HG03469 (cell line): ENCODE measurements around the gene FMO5.

Experiments
- ATAC-seq: cut with Tn5 transposase; IDR thresholded peaks from one replicate; pipeline ENCODE4 v1.9.1; 2021; ENCODE audit warnings: mild to moderate bottlenecking, moderate library complexity, moderate number of reproducible peaks; ENCODE audit not compliant: unreplicated experiment

Gene FMO5, protein sequence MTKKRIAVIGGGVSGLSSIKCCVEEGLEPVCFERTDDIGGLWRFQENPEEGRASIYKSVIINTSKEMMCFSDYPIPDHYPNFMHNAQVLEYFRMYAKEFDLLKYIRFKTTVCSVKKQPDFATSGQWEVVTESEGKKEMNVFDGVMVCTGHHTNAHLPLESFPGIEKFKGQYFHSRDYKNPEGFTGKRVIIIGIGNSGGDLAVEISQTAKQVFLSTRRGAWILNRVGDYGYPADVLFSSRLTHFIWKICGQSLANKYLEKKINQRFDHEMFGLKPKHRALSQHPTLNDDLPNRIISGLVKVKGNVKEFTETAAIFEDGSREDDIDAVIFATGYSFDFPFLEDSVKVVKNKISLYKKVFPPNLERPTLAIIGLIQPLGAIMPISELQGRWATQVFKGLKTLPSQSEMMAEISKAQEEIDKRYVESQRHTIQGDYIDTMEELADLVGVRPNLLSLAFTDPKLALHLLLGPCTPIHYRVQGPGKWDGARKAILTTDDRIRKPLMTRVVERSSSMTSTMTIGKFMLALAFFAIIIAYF

DNA sequence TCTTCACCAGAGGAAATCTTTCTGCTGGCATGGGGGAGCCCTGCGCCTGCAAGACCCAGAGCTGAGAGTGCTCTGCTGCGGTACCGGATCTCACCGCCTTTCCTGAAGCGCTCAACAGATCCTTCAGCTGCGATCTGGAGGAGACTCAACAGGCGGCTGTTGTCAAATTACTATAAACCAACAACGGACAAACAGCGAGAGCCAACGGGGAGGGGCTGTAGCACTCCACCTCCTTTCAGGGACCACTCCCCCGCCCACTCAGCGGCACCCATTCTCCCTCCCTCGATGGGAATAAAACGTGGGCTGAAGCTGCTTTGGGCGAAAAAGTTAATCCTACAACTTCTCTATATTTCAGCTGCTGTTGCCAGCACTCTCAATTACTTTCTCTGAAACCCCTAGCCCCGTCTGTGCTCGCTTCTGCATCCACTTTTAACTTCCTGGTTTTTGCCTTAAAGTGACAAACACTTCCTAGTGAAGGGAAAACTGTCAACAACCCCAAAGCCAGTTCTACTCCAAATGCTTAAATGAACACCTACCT is at the start of gene FMO5:
Gene FMO5 (minus strand): TSS at position 147 of the 538 bp plus-strand sequence. CDS start 310 bp downstream, outside the sequence.
- ATAC-seq, result no peak

DNA sequence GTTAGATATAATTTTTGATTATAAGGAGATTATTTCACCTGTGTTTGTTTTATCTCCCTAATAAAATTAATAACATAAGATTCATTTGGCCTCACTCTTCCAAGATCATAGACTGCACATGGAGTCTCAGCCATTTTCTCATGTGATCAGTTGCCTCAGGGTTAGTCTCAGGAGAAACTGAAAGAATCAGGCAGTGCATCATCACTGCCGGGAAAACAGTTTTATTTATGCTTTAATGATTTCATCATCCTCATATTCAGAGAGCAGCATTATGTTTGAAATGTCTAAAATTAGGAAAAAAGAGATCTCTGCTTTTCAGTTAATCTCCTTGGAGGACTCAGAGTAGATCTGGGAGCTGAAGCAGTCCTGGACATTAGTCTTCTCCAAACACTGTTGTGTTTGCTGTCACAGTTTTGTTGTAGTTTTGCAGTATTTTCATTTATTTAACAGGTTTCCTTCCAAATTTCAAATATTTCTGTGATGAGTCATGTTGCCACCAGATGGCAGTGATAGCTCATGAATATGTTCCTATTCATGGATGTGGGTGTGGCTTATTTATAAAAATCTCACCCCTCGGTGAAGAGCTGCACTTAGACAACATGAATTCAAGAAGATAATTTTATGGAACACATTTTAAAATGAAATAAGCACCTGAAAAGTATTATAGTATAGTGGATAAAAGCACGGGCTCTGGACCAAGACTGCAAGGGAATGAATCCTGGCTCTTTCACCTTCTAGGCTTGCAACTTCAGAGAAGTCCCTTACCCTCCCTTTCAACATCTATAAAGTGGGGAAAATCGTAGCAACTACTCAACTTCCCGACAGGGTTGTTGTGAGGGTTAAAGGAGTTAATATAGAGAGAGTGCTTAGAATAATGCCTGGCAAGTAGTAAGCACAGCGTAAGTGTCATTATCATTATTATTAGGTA is 48.5 kb upstream of the FMO5 start:
- no peak for ATAC-seq

DNA sequence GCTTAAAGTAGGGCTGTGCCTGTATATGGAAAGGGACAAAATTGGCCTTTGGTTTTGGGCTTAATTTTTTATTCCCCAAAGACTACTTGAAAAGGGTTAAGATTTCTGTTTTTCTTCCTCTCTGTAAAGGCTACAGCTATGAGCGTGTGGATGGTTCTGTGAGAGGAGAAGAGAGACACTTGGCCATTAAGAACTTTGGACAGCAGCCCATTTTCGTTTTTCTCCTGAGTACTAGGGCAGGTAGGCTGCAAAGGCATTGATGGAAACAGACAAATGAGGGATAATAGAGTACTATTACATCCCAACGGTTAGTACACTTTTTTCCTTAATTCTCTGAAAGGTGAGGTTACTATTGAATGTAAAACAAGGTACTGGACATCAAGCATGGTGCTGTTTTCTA is 46.9 kb upstream of the FMO5 start:
- no peak for ATAC-seq

DNA sequence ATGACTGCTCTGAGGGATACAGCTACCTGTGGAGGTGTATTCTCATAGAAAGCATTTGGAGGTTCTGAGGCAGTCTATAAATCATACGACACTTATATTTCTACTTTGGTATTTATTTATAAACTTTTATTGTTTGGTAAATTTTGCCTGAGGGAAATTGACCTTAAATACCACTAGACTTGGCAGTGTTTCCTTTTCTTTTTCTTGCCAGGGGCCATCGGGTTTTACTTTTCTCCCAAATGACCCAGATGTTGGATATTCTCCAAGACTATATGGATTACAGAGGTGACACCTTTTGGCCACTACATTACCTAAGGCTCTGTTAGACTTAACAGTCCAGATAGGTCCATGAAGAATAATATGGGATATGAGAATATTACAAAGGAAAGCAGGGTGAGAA is 45.6 kb upstream of the FMO5 start:
- ATAC-seq, result no peak

DNA sequence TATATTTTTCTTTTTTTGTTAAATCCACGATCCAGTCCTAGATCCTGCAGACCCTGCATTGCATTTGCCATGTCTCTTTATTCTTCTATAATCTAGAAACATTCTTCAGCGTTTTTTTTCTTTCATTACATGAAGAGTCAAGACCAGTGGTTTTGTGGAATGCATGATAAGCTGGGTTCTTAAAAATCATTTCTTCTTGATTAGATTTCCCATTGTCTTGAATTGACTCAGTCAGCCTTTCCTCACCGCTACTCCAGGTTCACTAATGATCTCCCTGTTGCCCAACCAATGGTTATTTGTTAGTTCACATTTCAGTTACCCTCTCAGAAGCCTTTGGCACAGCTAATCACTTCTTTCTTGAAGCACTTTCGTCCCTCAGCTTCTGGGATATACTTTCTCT is 42.6 kb upstream of the FMO5 start:
- ATAC-seq, result no peak

DNA sequence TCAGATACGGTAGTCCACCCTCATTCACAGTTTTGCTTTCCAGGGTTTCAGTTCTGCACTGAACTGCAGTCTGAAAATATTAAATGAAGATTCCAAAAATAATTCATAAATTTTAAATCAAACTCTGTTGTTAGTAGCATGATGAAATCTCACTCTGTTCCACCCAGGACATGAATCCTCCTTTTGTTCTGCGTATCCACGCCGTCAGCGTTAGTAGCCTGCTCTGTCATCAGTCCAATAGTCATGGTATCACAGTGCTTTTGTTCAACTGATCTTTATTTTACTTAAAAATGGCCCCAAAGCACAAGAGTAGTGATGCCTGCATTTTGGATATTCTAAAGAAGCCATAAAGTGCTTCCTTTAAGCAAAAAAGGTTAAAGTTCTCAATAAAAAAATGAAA is 41.2 kb upstream of the FMO5 start:
- no peak for ATAC-seq

DNA sequence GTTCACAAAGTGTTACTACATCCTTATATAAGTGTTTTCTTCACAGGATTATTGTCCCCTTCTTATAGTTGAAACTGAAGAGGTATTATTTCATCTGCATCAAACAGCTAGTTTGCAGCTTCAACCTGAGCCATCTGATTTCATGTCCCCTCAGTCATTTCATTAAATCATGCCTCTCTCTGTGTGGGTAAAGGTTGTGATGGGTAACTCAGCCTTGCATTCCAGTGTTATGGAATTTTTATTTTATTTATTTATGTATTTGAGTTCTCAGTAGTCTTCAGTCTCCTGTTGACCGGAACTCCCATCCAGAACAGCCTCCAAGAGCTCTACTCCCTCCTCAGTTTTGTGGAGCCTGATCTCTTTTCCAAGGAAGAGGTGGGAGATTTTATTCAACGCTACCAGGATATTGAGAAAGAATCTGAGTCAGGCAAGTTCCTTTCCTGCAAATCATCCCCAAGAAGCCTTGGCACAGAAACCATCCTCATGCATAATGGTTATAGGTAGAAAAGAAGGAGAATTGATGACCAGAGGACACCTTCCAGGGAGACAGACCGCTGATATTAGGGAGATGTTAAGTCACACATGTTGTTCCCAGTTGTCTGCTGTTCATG is 39.1 kb upstream of the FMO5 start:
- no peak for ATAC-seq

DNA sequence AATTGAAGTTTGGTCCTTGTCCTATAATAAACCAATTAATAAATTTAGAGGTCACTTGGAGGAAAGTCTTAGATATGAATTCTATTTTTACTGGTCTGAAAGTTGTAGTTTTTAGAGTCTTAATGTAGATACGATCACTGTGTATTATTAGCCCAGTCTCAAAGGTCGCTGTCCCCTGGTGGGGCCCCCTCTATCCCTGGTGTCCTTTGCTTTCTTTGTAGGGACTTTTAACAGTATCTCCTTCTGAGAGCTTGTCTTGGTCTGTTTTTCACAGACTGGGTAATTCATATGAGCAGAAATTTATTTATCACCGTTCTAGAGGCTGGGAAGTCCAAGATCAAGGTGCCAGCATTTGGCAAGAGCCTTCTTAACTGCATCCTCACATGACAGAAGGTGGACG is 35.8 kb upstream of the FMO5 start:
- ATAC-seq, result no peak

DNA sequence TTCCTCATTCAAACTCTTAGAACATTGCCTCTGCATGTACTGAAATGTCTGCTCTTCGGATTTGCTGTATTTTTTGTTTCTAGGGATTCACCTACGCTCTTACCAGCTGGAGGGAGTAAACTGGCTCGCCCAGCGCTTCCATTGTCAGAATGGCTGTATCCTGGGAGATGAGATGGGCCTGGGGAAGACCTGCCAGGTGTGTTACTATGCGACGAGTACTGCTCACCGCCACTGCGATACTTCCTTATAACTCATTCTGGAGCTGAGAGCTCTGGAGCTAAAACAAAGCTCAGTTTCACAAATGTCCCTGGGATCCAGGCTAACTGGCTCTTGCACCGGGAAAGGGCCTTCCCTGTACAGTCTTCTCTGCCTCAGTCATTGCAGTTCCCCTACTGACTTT is 27.4 kb upstream of the FMO5 start:
- no peak for ATAC-seq

DNA sequence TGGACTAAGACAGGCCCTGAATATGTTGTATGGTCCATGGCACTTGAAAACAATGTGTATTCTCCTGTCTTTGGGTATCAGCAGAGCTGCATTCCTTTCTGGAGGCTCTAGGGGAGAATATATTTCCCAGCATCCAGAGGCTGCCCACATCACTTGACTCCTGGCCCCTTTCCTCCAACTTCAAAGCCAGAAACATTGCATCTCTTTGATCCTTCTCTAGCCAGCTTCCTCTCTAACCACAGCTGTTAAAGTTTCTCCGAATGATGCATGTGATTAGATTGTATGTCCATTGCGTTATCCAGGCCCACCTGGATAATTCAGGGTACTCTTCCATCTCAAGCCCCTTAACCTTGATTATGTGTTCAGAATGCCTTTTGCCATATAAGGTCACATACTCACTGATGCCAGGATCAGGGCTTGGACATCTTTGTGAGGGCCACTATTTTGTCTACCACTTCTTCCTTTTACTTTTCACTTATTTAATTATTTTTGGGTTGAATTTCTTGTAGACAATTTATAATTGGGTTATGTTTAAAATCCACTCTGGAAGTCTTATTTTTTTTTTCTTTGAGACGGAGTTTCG is 22.6 kb upstream of the FMO5 start:
- ATAC-seq, result no peak

DNA sequence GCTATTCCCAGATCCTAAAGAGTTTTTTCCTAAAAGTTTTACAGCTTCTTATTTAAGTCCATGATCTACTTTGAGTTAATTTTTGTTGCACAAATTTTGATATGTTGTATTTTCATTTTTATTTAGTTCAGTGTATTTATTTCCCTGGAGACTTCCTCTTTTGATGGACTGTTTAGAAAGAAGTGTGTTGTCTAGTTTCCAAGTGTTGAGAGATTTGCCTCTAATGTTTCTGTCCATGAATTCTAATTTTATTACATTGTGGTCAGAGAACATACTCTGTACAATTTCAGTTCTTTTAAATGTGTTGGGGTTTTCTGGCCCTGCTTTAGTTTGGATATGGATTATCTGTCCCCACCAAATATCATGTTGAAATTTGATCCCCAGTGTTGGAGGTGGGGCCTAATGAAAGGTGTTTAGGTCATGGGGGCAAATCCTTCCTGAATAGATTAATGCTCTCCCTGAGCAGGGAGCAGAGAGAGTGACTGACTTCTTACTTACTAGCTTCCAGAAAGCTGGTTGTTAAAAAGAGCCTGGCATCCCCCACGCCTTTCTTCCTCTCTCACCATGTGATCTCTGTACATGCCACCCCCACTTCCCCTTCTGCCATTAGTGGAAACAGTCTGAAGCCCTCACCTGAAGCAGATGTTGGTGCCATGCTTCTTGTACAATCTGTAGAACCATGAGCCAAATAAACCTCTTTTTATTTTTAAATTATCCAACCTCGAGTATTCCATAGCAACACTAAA is 21.9 kb upstream of the FMO5 start:
- ATAC-seq, result no peak

DNA sequence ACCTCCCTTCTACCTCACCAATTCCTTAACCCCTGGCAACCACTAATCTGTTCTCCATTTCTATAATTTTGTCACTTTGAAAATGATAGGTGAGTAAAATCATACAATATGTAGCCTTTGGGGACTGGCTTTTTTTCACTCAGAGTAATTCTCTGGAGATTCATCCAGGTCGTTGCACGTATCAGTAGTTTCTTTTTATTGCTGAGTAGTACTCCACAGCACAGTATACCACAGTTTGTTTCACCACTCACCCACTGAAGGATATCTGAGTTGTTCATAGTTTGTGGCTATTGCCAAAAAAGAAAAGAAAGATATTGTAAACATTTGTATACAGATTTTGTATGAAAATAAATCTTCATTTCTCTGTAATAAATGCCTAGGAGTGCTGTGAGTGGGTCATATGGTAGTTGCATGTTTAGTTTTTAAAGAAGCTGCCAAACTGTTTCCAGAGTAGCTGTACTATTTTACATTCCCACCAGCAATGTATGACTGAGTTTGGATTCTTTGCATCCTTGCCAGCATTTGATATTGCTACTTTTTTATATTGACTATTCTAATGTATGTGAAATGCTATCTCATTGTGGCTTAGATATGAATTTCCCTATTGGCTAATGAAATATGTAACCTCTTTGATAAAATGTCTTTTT is 21.0 kb upstream of the FMO5 start:
- no peak for ATAC-seq

DNA sequence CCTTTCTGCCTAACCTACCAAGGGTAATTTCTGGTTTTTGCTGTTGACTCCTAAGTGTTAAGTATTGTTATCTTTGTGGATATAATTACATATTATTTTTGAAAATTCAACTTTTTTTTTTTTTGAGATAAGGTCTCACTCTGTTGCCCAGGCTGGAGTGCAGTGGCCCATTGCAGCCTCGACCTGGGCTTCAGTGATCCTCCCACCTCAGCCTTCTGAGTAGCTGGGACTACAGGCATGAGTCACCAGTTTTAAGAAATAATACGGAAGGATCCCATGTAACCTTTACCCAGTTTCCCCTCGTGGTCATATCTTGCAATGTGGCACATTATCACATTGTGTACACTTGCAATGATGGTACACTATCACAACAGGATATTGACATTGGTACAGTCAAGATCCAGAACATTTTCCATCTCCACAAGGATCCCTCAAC is 20.5 kb upstream of the FMO5 start:
- no peak for ATAC-seq

DNA sequence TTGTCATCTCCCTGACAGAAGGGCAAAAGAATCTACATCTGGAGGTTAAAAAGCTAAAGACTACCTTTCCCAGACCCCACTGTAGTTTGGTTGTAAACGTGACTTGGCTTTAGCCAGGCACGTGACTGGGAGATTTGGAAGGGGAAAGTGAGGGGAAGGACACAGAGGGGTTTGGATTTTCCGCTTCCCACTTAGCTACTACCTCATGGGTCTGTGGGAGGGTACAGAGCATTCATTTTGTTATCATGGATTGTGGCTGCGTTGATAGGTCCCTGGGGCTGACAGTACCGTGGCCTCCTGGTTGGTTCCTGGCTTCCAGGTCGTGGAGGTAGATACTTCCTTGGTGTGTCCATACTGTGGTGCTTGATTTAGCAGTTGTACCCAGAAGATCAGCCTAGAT is 20.0 kb upstream of the FMO5 start:
- no peak for ATAC-seq

DNA sequence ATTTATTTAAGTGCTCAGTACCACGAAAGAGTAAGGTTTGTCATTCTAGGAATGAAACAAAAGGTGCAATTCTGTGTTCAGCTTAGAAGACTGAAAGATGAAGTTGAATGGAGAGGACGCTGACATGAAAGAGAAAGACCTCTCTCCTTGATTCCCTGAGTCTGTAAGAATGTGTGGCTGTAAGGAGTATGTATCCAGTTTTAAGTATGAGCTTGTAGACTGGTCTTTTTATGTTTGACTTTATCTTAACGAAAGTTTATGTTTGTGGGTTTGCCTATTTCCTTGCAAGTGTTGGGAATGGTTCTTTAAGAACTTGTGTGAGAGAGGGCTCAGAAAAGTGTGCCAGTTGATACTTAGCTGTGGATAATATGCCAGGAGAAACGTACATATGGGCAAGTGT is 18.7 kb upstream of the FMO5 start:
- no peak for ATAC-seq

DNA sequence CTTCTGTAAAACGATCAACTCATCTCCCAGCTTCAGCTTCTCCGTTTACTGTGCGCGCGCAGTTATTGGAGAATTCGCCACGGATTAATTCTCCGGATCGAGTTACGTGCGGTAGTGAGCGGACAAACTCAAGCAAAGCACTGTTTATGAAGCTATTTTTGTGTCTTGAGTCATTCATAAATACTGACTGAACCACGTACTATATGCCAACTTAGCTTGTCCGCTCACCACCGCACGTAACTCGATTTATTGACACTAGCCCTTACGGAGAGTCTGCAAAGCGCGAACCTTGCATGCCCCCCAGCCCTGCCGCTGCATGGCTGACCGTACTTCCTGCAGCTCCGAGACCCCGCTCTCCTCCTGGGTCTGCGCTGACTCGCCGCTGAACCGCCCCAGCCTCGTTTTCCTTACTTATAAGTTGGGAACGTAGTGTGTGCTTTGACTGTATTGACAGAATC is 18.1 kb upstream of the FMO5 start:
- no peak for ATAC-seq

DNA sequence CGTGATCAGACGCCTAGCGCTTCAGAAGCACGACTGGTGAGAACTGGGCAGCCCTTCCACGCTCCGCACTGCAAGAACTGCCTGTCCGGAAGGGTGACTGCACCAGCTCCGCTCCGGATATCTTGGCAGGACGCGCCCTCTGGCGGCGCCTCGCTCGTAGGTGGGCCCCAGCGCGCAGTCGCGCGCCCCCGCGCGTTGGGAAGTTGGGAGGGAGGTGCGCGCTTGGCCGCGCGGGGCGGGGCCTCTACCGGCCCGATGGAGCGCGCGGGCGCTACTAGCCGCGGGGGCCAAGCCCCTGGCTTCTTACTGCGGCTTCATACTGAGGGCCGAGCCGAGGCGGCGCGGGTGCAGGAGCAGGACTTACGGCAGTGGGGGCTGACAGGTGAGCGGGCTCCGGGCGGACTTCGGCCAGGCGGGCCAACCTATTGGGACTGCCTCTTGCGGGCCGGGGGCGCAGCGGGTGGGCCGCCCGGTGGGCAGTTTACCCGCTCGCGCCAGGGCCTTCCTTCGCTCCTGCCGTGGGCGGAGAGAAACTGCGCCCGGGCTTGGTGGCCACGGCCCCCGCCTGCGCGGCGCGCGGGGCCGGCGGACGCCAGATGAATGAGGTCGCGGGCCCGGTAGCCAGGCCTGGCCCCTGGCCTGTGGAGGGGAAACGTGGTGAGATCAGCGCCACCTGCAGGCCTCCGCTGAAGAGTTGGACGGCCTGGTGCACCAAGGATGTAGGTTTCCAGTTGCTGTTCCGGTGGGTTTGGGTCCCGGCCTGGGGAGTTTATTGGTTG is 17.5 kb upstream of the FMO5 start, which contains the start of gene CHD1L:
Gene CHD1L (plus strand): TSS at position 236 of the 779 bp plus-strand sequence. CDS start 20 bp downstream, at position 256.
- ATAC-seq, result peak; percentile 78

DNA sequence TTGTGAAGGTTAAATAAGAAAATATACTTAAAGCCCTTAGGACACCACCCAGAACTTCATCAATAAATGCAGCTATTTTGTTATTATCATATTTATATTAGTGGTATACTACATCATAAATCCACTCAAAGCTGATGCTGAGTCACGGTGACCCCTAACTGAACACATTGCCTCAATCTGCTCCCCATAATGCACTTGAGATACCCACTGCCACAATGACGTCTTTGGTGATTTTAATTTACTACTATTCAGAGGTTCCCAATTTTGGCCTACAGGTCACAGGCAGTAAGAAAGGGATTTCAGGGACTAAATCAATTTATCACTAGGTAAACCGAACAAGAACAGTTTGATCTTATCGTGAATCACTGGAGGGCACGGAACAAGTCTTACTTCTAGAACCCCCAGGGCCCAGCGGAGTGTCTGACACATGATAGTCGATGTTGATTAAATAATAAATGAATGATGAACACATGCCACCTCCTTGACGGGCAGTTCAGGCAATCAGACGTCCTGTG is 16.9 kb upstream of the FMO5 start:
- no peak for ATAC-seq
